K562 (cell line): ENCODE data around the gene DYNLL1. TPM values are rescaled to one million over a fixed set of nuclear protein-coding genes. Genes with fewer than 3 reads are reported as not detected.
"Not testable (repeated sequence)": the region's sequence is repeated elsewhere in the genome, so short reads cannot be mapped to it uniquely, and the experiment has no call there.

Experiments used
- ATAC-seq: fragments of 200-7000 bp; cut with Tn5 transposase; 3 replicates; pipeline ENCODE4 v1.9.1; 2020; ENCODE audit warnings: moderate library complexity
- BruUV-seq: library from RNA; stranded (reverse); fragments of 400-500 nt; replicated peaks from 2 replicates; lab custom pipeline; 2021; lab: Mats Ljungman, UMichigan
- CTCF ChIA-PET: fragments of 300-600 bp; formaldehyde crosslinking; extraction: SDS; loops from one replicate; lab custom pipeline; 2021; ENCODE audit warnings: low intra/inter-chr PET ratio; lab: Yijun Ruan, JAX
- POLR2A ChIA-PET: fragments of 300-600, 350-650 bp; sonication (Branson Sonifier 250); formaldehyde crosslinking; extraction: SDS; loops from one replicate; lab custom pipeline; 2021; ENCODE audit warnings: antibody characterized with exemption, inconsistent platforms; lab: Yijun Ruan, JAX
- DNase-seq, 4 experiments: peaks; one replicate each; pipeline versions ENCODE4 v3.0.0 to v3.0.0-alpha.2; 2011 to 2018; ENCODE audit warnings: low spot score in 3 of 4, mixed read lengths in 3 of 4; ENCODE audit errors: extremely low read depth in 1 of 4
- FAIRE-seq: peaks from 2 replicates; lab custom pipeline; 2011; peaks lifted over from hg19 to GRCh38; lab: Jason Lieb, UNC
- H2AFZ ChIP-seq: 2 replicates; pipeline ENCODE4 v1.6.0; 2011; ENCODE audit warnings: low read depth, low read length, control low read depth, inconsistent platforms
- H3K27ac ChIP-seq: fragments of 200-600 bp; 3 replicates; pipeline ENCODE4 v1.8.0; 2011; ENCODE audit warnings: low read depth, mild to moderate bottlenecking, control low read depth, inconsistent platforms, low read length, moderate library complexity, mixed read lengths; ENCODE audit errors: extremely low read depth
- H3K27me3 ChIP-seq, 2 experiments: fragments of 300-600 bp in 1 of 2; 2 replicates in 1 of 2; 3 replicates in 1 of 2; pipeline versions ENCODE4 v1.6.0 to v1.8.0; 2011; ENCODE audit warnings: inconsistent platforms in 2 of 2, low read length in 2 of 2, mild to moderate bottlenecking in 1 of 2, mixed read lengths in 1 of 2, moderate library complexity in 1 of 2; ENCODE audit not compliant: control insufficient read depth in 2 of 2, insufficient read depth in 2 of 2
- H3K36me3 ChIP-seq: fragments of 300-600 bp; 3 replicates; pipeline ENCODE4 v1.8.0; 2011; ENCODE audit warnings: mild to moderate bottlenecking, low read length, inconsistent platforms; ENCODE audit not compliant: control insufficient read depth, insufficient read depth
- H3K4me1 ChIP-seq, 2 experiments: fragments of 200-600 bp in 1 of 2; replicated peaks in 1 of 2; 2 replicates in 1 of 2; 3 replicates in 1 of 2; pipeline versions ENCODE4 v1.5.1 to v1.8.0; 2011; ENCODE audit warnings: inconsistent platforms in 2 of 2, low read length in 2 of 2, mild to moderate bottlenecking in 1 of 2, mixed read lengths in 1 of 2, moderate library complexity in 1 of 2; ENCODE audit not compliant: control insufficient read depth in 2 of 2, insufficient read depth in 2 of 2
- H3K4me2 ChIP-seq: 2 replicates; pipeline ENCODE4 v1.6.1; 2011; ENCODE audit warnings: low read length, control low read depth, inconsistent platforms, mixed read lengths; ENCODE audit not compliant: insufficient read depth
- H3K4me3 ChIP-seq: fragments of 200-600 bp; sonication (generic), shearing (Covaris generic); 2 replicates; pipeline ENCODE4 v1.5.1; 2016; ENCODE audit warnings: control low read depth, inconsistent platforms
- H3K79me2 ChIP-seq: fragments of 200-600 bp; 3 replicates; pipeline ENCODE4 v1.8.0; 2011; ENCODE audit warnings: low read length, inconsistent platforms; ENCODE audit not compliant: control insufficient read depth, insufficient read depth
- H3K9ac ChIP-seq, 2 experiments: 2 replicates each; pipeline versions ENCODE4 v1.6.0 to v1.6.1; 2011; ENCODE audit warnings: low read depth in 2 of 2, low read length in 2 of 2, control low read depth in 1 of 2, inconsistent platforms in 1 of 2, mild to moderate bottlenecking in 1 of 2, mixed read lengths in 1 of 2; ENCODE audit not compliant: insufficient read depth in 1 of 2
- H3K9me1 ChIP-seq: one replicate; pipeline ENCODE4 v1.6.0; 2011; ENCODE audit warnings: inconsistent platforms, mild to moderate bottlenecking, low read length, moderate library complexity; ENCODE audit not compliant: control insufficient read depth, insufficient read depth
- H3K9me3 ChIP-seq: replicated peaks from 2 replicates; pipeline ENCODE4 v1.5.1; 2011; ENCODE audit warnings: low read depth, low read length, inconsistent platforms; ENCODE audit not compliant: control insufficient read depth, insufficient read depth
- H4K20me1 ChIP-seq: replicated peaks from 2 replicates; pipeline ENCODE4 v1.6.1; 2011; ENCODE audit warnings: low read length, inconsistent platforms, mixed read lengths; ENCODE audit not compliant: control insufficient read depth, insufficient read depth
- CBFA2T2 ChIP-seq: fragments of 450-650 bp; conservative IDR thresholded peaks from 2 replicates; pipeline ENCODE4 v1.6.1; 2017; ENCODE audit warnings: mild to moderate bottlenecking
- EP300 ChIP-seq: IDR thresholded peaks from 2 replicates; pipeline ENCODE4 v1.6.1; 2012; ENCODE audit warnings: low read length, improper control_type of control experiment
- FOSL1 ChIP-seq: fragments of 200-800 bp; sonication (Bioruptor generic); conservative IDR thresholded peaks from 2 replicates; pipeline ENCODE4 v1.6.1; 2016; ENCODE audit warnings: missing genetic modification characterization, missing compliant biosample characterization
- GATA2 ChIP-seq: sonication (generic); formaldehyde crosslinking; IDR thresholded peaks from 2 replicates; pipeline ENCODE4 v1.4.0; 2020; ENCODE audit warnings: mild to moderate bottlenecking, missing genetic modification reagents
- MEIS2 ChIP-seq: fragments of 450-650 bp; IDR thresholded peaks from 2 replicates; pipeline ENCODE4 v1.6.1; 2014; ENCODE audit warnings: mild to moderate bottlenecking; ENCODE audit not compliant: partially characterized antibody
- MTA2 ChIP-seq: fragments of 450-650 bp; IDR thresholded peaks from 2 replicates; pipeline ENCODE4 v1.6.1; 2016; ENCODE audit warnings: low read depth
- NCOR1 ChIP-seq: fragments of 450-650 bp; IDR thresholded peaks from 2 replicates; pipeline ENCODE4 v1.6.1; 2016; ENCODE audit warnings: mild to moderate bottlenecking, moderate library complexity
- NR2C1 ChIP-seq, 2 experiments: fragments of 450-650 bp; IDR thresholded peaks; 2 replicates each; pipeline ENCODE4 v1.6.1; 2017; ENCODE audit warnings: mild to moderate bottlenecking in 2 of 2, antibody characterized with exemption in 1 of 2, inconsistent platforms in 1 of 2, missing compliant biosample characterization in 1 of 2, missing genetic modification characterization in 1 of 2
- POLR2AphosphoS5 ChIP-seq: IDR thresholded peaks from 2 replicates; pipeline ENCODE4 v1.6.1; 2011; ENCODE audit warnings: mild to moderate bottlenecking, low read depth, low read length, moderate library complexity; ENCODE audit not compliant: control insufficient read depth, insufficient read depth
- RAD51 ChIP-seq: fragments of 450-650 bp; IDR thresholded peaks from 2 replicates; pipeline ENCODE4 v1.7.1; 2016; ENCODE audit warnings: low read depth, mild to moderate bottlenecking, borderline replicate concordance
- RCOR1 ChIP-seq, 2 experiments: IDR thresholded peaks; 2 replicates each; pipeline ENCODE4 v1.6.1; 2012; ENCODE audit warnings: low read depth in 2 of 2, low read length in 2 of 2, borderline replicate concordance in 1 of 2, improper control_type of control experiment in 1 of 2
- TAL1 ChIP-seq: fragments of 450-650 bp; IDR thresholded peaks from 2 replicates; pipeline ENCODE4 v1.6.1; 2016; ENCODE audit warnings: mild to moderate bottlenecking
- TCF3 ChIP-seq: sonication (generic); formaldehyde crosslinking; IDR thresholded peaks from 2 replicates; pipeline ENCODE4 v1.4.0; 2020; ENCODE audit warnings: mild to moderate bottlenecking, missing genetic modification reagents
- TEAD4 ChIP-seq, 2 experiments: sonication (generic) in 1 of 2; formaldehyde crosslinking in 1 of 2; IDR thresholded peaks; 2 replicates each; pipeline versions ENCODE4 v1.6.1 to v1.8.0; 2012 to 2022; ENCODE audit warnings: borderline replicate concordance in 1 of 2, inconsistent platforms in 1 of 2, low read length in 1 of 2, mild to moderate bottlenecking in 1 of 2, missing genetic modification reagents in 1 of 2
- TOE1 ChIP-seq, 2 experiments: fragments of 450-650 bp in 1 of 2; sonication (generic) in 1 of 2; formaldehyde crosslinking in 1 of 2; IDR thresholded peaks; 2 replicates each; pipeline versions ENCODE4 v1.7.1 to v1.8.0; 2016 to 2022; ENCODE audit warnings: borderline replicate concordance in 2 of 2, mild to moderate bottlenecking in 2 of 2, antibody characterized with exemption in 1 of 2, inconsistent platforms in 1 of 2, low read depth in 1 of 2, missing genetic modification reagents in 1 of 2, moderate library complexity in 1 of 2
- TRIM24 ChIP-seq, 2 experiments: fragments of 450-650 bp; IDR thresholded peaks; 2 replicates each; pipeline ENCODE4 v1.6.1; 2016
- USF2 ChIP-seq: sonication (generic); formaldehyde crosslinking; IDR thresholded peaks from 2 replicates; pipeline ENCODE4 v1.5.0; 2020; ENCODE audit warnings: missing genetic modification reagents
- YY1 ChIP-seq, 3 experiments: IDR thresholded peaks; 2 replicates each; pipeline ENCODE4 v1.6.1; 2011; ENCODE audit warnings: low read length in 2 of 3, mild to moderate bottlenecking in 2 of 3, moderate library complexity in 2 of 3, borderline replicate concordance in 1 of 3, control low read depth in 1 of 3, low read depth in 1 of 3; ENCODE audit not compliant: insufficient read depth in 3 of 3, insufficient replicate concordance in 2 of 3, control insufficient read depth in 1 of 3, insufficient read length in 1 of 3; ENCODE audit errors: extremely low read depth in 1 of 3
- ZFX ChIP-seq: sonication (generic); formaldehyde crosslinking; IDR thresholded peaks from 2 replicates; pipeline ENCODE4 v1.8.0; 2022; ENCODE audit warnings: mild to moderate bottlenecking, missing genetic modification reagents, moderate library complexity
- WGBS: fragments of 100-300 bp; shearing (Covaris generic); methylation state at CpG from one replicate; pipeline ENCODE4 v1.1.6; 2016; ENCODE audit warnings: low coverage, mixed read lengths; ENCODE audit not compliant: insufficient coverage; ENCODE audit errors: missing lambda C conversion rate; 5-methylcytosine and 5-hydroxymethylcytosine counted together
- in situ Hi-C: fragments of 300-500 bp; cut with MboI; formaldehyde crosslinking; loops from 4 replicates; pipeline ENCODE4 v1.15.0; 2018; ENCODE audit warnings: inconsistent platforms, mixed read lengths
- intact Hi-C: fragments of 100-400 bp; cut with micrococcal nuclease; formaldehyde crosslinking; loops from 2 replicates; pipeline ENCODE4 v1.14.2; 2022
- polyA plus RNA-seq, 8 experiments: library from polyadenylated mRNA; depleted of rRNA in 4 of 8; stranded (reverse) in 5 of 8; unstranded in 3 of 8; fragments of >200 nt; fragmentation: Nextera tagmentation in 2 of 8; fragmentation: Illumina TruSeq in 1 of 8; extraction: Ambion mirVana in 2 of 8; extraction: Trizol in 1 of 8; gene quantifications; 2 replicates each; pipeline versions ENCODE4 v1.2.1 to v1.2.3, GENCODE V29; 2011 to 2014; ENCODE audit warnings: inconsistent platforms in 1 of 8, missing spikeins in 1 of 8
- total RNA-seq, 7 experiments: library from RNA; depleted of rRNA in 6 of 7; stranded (reverse); fragments of >200 nt in 6 of 7; fragmentation: Illumina TruSeq in 2 of 7; extraction: Trizol in 2 of 7; gene quantifications; 2 replicates each; pipeline versions ENCODE4 v1.2.1 to v1.2.3, GENCODE V29; 2011 to 2021; ENCODE audit warnings: low replicate concordance in 1 of 7
- TF ChIP-seq, protein P1 (sequence below): sonication (generic); formaldehyde crosslinking; IDR thresholded peaks from 2 replicates; pipeline ENCODE4 v1.8.0; 2022; ENCODE audit warnings: missing genetic modification reagents, mild to moderate bottlenecking, moderate library complexity, borderline replicate concordance

Gene DYNLL1
- total and polyA plus RNA-seq, 9 of the 15 experiments (the other 6 are each of a cell fraction or from before 2014, with no cell fraction given), result 303 to 1,112 (median 468) TPM

DNA sequence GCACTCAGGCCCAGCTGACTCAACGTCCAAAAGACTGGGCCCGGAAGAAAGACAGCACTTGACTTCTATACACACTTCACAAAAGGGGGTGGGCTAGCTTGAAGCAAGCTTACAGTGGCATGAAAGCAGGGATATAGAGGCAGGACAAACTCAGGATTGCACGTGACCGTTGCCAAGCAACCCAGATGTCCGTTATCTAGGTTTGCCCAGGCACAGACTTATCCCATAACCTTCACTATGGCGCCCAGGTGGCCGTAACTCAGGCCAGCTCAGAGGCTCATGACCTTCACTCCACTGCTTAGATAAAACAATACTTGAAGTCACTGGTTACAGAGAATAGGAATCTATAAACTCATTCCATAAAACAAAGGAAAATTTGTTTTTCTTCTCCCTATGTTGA lies 8.4 kb upstream of the DYNLL1 start:
- H3K9me3 ChIP-seq; intact Hi-C loops; H3K4me3 ChIP-seq; CTCF ChIA-PET; H4K20me1 ChIP-seq; H3K27me3 ChIP-seq; H3K9me1 ChIP-seq; H3K79me2 ChIP-seq; BruUV-seq; in situ Hi-C loops; TF ChIP-seq TEAD4 (CRISPR knock-in tag; IDR thresholded peaks at IDR 0.05; ENCODE audit: borderline replicate concordance); NR2C1 (IDR thresholded peaks at IDR 0.05); TOE1 (CRISPR knock-in tag; IDR thresholded peaks at IDR 0.05; ENCODE audit: borderline replicate concordance, low read depth): not testable (repeated sequence)
- peak overlapping the region; percentile 43 for H3K4me2 ChIP-seq
- peak overlapping the region; percentile 69 for H3K27ac ChIP-seq
- peak; percentile 79 for FAIRE-seq
- peak overlapping the region; percentile 14; the same call in 1 of the 2 replicates for H2AFZ ChIP-seq
- 16% methylated on average over 7 of the region's 7 CpGs for WGBS
- H3K9ac ChIP-seq, result peak overlapping the region in 1 of 2 experiments; percentile 52; a peak in 2 of 4 replicates
- H3K4me1 ChIP-seq, result peaks cover 15 to 26% of the 10 kb centered on the region in 2 experiments; a peak in 4 of 5 replicates
- peak; percentile 40 to 90 (median 48) for DNase-seq
- H3K36me3 ChIP-seq, result peaks cover 32% of the 10 kb centered on the region
- POLR2A ChIA-PET, result interaction anchor here (0.6 to 2.5 kb wide), 11 partner anchors 9 to 249 kb away, joined by 3 to 12 read pairs (median 3); partner anchors contain the start of gene DYNLL1
- ATAC-seq, result peak; percentile 81
- TF ChIP-seq YY1 (IDR thresholded peaks at IDR 0.05; ENCODE audit: borderline replicate concordance in 1 of 3, control insufficient read depth in 1 of 3, extremely low read depth in 1 of 3, insufficient read depth in 3 of 3, insufficient read length in 1 of 3, insufficient replicate concordance in 2 of 3, low read depth in 1 of 3, low read length in 2 of 3), result peak in 1 of 3 experiments; percentile 71
- TF ChIP-seq RCOR1 (IDR thresholded peaks at IDR 0.05; ENCODE audit: borderline replicate concordance in 1 of 2, low read depth in 2 of 2, low read length in 2 of 2), result peak in 1 of 2 experiments; percentile 29; a peak in 1 of 4 replicates
- TF ChIP-seq MTA2, result peak; percentile 41
- TF ChIP-seq NCOR1, result peak; percentile 71
- peak; percentile 83 for TF ChIP-seq TEAD4 (IDR thresholded peaks at IDR 0.05; ENCODE audit: low read length)
- peak; percentile 85 for TF ChIP-seq CBFA2T2
- TF ChIP-seq, protein P1, sequence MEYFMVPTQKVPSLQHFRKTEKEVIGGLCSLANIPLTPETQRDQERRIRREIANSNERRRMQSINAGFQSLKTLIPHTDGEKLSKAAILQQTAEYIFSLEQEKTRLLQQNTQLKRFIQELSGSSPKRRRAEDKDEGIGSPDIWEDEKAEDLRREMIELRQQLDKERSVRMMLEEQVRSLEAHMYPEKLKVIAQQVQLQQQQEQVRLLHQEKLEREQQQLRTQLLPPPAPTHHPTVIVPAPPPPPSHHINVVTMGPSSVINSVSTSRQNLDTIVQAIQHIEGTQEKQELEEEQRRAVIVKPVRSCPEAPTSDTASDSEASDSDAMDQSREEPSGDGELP (CRISPR knock-in tag), result peak; percentile 63; the same call in 1 of the 2 replicates
- TF ChIP-seq POLR2AphosphoS5, result peak; percentile 76
- peak; percentile 73 for TF ChIP-seq TAL1
- peak; percentile 57; the same call in 1 of the 2 replicates for TF ChIP-seq RAD51
- TF ChIP-seq NR2C1 (tag; IDR thresholded peaks at IDR 0.05), result 0 out of 2 replicates have a peak, but pooled peaks have one; percentile 35
- TF ChIP-seq ZFX, result peak; percentile 1; the same call in 1 of the 2 replicates
- TF ChIP-seq TOE1 (IDR thresholded peaks at IDR 0.05; ENCODE audit: borderline replicate concordance), result peak; percentile 84
- TF ChIP-seq FOSL1 (tag), result peak; percentile 62
- TF ChIP-seq EP300, result peak; percentile 65
- TF ChIP-seq MEIS2, result peak; percentile 40
- peak; percentile 85 for TF ChIP-seq TCF3 (CRISPR knock-in tag)
- TF ChIP-seq TRIM24 (IDR thresholded peaks at IDR 0.05), result peak in 1 of 2 experiments; percentile 39; a peak in 1 of 4 replicates
- 0 out of 2 replicates have a peak, but pooled peaks have one; percentile 16 for TF ChIP-seq GATA2 (CRISPR knock-in tag)
- peak; percentile 20; the same call in 1 of the 2 replicates for TF ChIP-seq USF2
